Measurements from ENCODE around the gene ANO6. TPM values are rescaled to one million over a fixed set of nuclear protein-coding genes. Genes with fewer than 3 reads are reported as not detected.

ANO6 gene
- total and polyA plus RNA-seq, 2 donors (not counting 1 experiment from before 2014, with no cell fraction given), result 6.6 to 19.5 TPM

GRCh38 chr12:45469902-45470301 is 254.0 kb downstream of the ANO6 start:
- no peak overlapping the region for H3K4me3 ChIP-seq (ENCODE audit: control extremely low read depth in 1 of 5, extremely low read depth in 1 of 5, insufficient read depth in 1 of 5, low read depth in 2 of 5, low read length in 4 of 5)
- Mint-ChIP-seq H3K27ac (no peak overlapping the region), H3K9me3 (ENCODE audit: insufficient read depth) (no peaks in the 10 kb centered on the region), H3K27me3 (peaks cover 8% of the 10 kb centered on the region), H3K4me3 (no peak overlapping the region), H3K4me1 (no peaks in the 10 kb centered on the region)
- H3K27ac ChIP-seq (ENCODE audit: low read length in 2 of 2), result no peak overlapping the region
- no peak for TF ChIP-seq EZH2 (IDR thresholded peaks at IDR 0.05; ENCODE audit: borderline replicate concordance, insufficient read depth, low read depth, low read length, poor library complexity, severe bottlenecking)
- TF ChIP-seq, protein P1, sequence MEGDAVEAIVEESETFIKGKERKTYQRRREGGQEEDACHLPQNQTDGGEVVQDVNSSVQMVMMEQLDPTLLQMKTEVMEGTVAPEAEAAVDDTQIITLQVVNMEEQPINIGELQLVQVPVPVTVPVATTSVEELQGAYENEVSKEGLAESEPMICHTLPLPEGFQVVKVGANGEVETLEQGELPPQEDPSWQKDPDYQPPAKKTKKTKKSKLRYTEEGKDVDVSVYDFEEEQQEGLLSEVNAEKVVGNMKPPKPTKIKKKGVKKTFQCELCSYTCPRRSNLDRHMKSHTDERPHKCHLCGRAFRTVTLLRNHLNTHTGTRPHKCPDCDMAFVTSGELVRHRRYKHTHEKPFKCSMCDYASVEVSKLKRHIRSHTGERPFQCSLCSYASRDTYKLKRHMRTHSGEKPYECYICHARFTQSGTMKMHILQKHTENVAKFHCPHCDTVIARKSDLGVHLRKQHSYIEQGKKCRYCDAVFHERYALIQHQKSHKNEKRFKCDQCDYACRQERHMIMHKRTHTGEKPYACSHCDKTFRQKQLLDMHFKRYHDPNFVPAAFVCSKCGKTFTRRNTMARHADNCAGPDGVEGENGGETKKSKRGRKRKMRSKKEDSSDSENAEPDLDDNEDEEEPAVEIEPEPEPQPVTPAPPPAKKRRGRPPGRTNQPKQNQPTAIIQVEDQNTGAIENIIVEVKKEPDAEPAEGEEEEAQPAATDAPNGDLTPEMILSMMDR (IDR thresholded peaks at IDR 0.05), result no peak
- ATAC-seq (ENCODE audit: low read depth), result no peak
- H3K36me3 ChIP-seq (replicated peaks in 1 of 2; ENCODE audit: control extremely low read depth in 1 of 2, control insufficient read depth in 1 of 2, extremely low read depth in 1 of 2, insufficient read depth in 2 of 2, low read length in 1 of 2), result no peaks in the 10 kb centered on the region
- H3K4me1 ChIP-seq (ENCODE audit: control insufficient read depth in 2 of 2, insufficient read depth in 2 of 2, low read length in 2 of 2), result no peaks in the 10 kb centered on the region
- CTCF ChIA-PET, result interaction anchor here (1.2 kb wide), 1 partner anchor 286 kb away, joined by 3 read pairs; no protein-coding TSS in a partner anchor
- H3K9me3 ChIP-seq (ENCODE audit: control extremely low read depth in 1 of 3, control insufficient read depth in 2 of 3, insufficient read depth in 1 of 3, low read length in 2 of 3), result peaks cover 0 to 11% (median 0%) of the 10 kb centered on the region in 3 donors
- no peaks in the 10 kb centered on the region for H4K20me1 ChIP-seq (ENCODE audit: control insufficient read depth, insufficient read depth, low read length, poor library complexity, severe bottlenecking)
- no peak overlapping the region for H3K9ac ChIP-seq (ENCODE audit: low read length)
- no peak overlapping the region for H3K4me2 ChIP-seq (replicated peaks; ENCODE audit: low read depth, low read length, poor library complexity, severe bottlenecking)
- H3K79me2 ChIP-seq (ENCODE audit: control insufficient read depth, insufficient read depth, low read length), result no peaks in the 10 kb centered on the region
- 69% methylated on average over 2 of the region's 4 CpGs for WGBS (ENCODE audit: insufficient coverage)
- no peaks in the 10 kb centered on the region for H3K27me3 ChIP-seq (replicated peaks in 1 of 4; ENCODE audit: control extremely low read depth in 1 of 4, control insufficient read depth in 3 of 4, insufficient read depth in 4 of 4, low read length in 3 of 4)
- POLR2A ChIA-PET, result no interaction called here
- H2AFZ ChIP-seq (ENCODE audit: insufficient read depth, low read depth, low read length, poor library complexity, severe bottlenecking), result no peak overlapping the region
- DNase-seq, result no peak
- intact Hi-C loops (cut with micrococcal nuclease), result no loop called here

- no peak overlapping the region for H3K4me2 ChIP-seq (replicated peaks; ENCODE audit: low read depth, low read length, poor library complexity, severe bottlenecking)
- no peak overlapping the region for H3K27ac Mint-ChIP-seq
- POLR2A ChIA-PET, result no interaction called here
- H3K36me3 ChIP-seq (replicated peaks in 1 of 2; ENCODE audit: control extremely low read depth in 1 of 2, control insufficient read depth in 1 of 2, extremely low read depth in 1 of 2, insufficient read depth in 2 of 2, low read length in 1 of 2), result no peaks in the 10 kb centered on the region
- no peak overlapping the region for H3K27ac ChIP-seq (ENCODE audit: low read length in 2 of 2)
- peaks cover 4% of the 10 kb centered on the region for H3K9me3 Mint-ChIP-seq (ENCODE audit: insufficient read depth)
- no peak overlapping the region for H2AFZ ChIP-seq (ENCODE audit: insufficient read depth, low read depth, low read length, poor library complexity, severe bottlenecking)
- DNase-seq (no peak), ATAC-seq (ENCODE audit: low read depth) (no peak)
- H3K79me2 ChIP-seq (ENCODE audit: control insufficient read depth, insufficient read depth, low read length), result no peaks in the 10 kb centered on the region
- 92% methylated on average over 2 of the region's 3 CpGs for WGBS (ENCODE audit: insufficient coverage)
- no peak overlapping the region for H3K4me3 ChIP-seq (ENCODE audit: control extremely low read depth in 1 of 5, extremely low read depth in 1 of 5, insufficient read depth in 1 of 5, low read depth in 2 of 5, low read length in 4 of 5)
- H3K4me1 ChIP-seq (ENCODE audit: control insufficient read depth in 2 of 2, insufficient read depth in 2 of 2, low read length in 2 of 2), result no peaks in the 10 kb centered on the region
- H3K27me3 ChIP-seq (replicated peaks in 1 of 4; ENCODE audit: control extremely low read depth in 1 of 4, control insufficient read depth in 3 of 4, insufficient read depth in 4 of 4, low read length in 3 of 4), result no peaks in the 10 kb centered on the region
- H3K27me3 Mint-ChIP-seq, result peaks cover 11% of the 10 kb centered on the region
- H3K9me3 ChIP-seq (ENCODE audit: control extremely low read depth in 1 of 3, control insufficient read depth in 2 of 3, insufficient read depth in 1 of 3, low read length in 2 of 3), result peaks cover 0 to 17% (median 3%) of the 10 kb centered on the region in 3 donors
- CTCF ChIA-PET, result no interaction called here
- H4K20me1 ChIP-seq (ENCODE audit: control insufficient read depth, insufficient read depth, low read length, poor library complexity, severe bottlenecking), result no peaks in the 10 kb centered on the region
- H3K9ac ChIP-seq (ENCODE audit: low read length), result no peak overlapping the region
- H3K4me3 Mint-ChIP-seq, result no peak overlapping the region
- no peaks in the 10 kb centered on the region for H3K4me1 Mint-ChIP-seq
- TF ChIP-seq, protein P1 (IDR thresholded peaks at IDR 0.05), result no peak
- TF ChIP-seq EZH2 (IDR thresholded peaks at IDR 0.05; ENCODE audit: borderline replicate concordance, insufficient read depth, low read depth, low read length, poor library complexity, severe bottlenecking), result no peak
- intact Hi-C loops (cut with micrococcal nuclease), result no loop called here
Observed at GRCh38 chr12:45473636-45474035, 257.7 kb downstream of the ANO6 start.

Measured in B cell (primary cell).